WERI-Rb-1 (cell line): ENCODE data around the gene NADSYN1.

Experiments
- DNase-seq: peaks from one replicate; pipeline ENCODE4 v3.0.0-alpha.2; 2020
- H3K27ac ChIP-seq: fragments of 250-450 bp; sonication (Bioruptor Pico); 2 replicates; pipeline ENCODE4 v1.5.1; 2020; ENCODE audit warnings: mild to moderate bottlenecking, moderate library complexity
- H3K27me3 ChIP-seq: fragments of 250-450 bp; sonication (Bioruptor Pico); 2 replicates; pipeline ENCODE4 v1.5.1; 2021; ENCODE audit warnings: mild to moderate bottlenecking, low read depth, moderate library complexity; ENCODE audit not compliant: insufficient read depth, severe bottlenecking
- H3K36me3 ChIP-seq: fragments of 250-450 bp; sonication (Bioruptor Pico); 2 replicates; pipeline ENCODE4 v1.5.1; 2020; ENCODE audit warnings: mild to moderate bottlenecking, moderate library complexity
- H3K4me3 ChIP-seq: 2 replicates; pipeline ENCODE4 v1.5.1; 2011; ENCODE audit warnings: low read depth, mild to moderate bottlenecking, control low read depth, low read length
- H3K9me3 ChIP-seq: fragments of 250-450 bp; sonication (Bioruptor Pico); 2 replicates; pipeline ENCODE4 v1.5.1; 2021; ENCODE audit warnings: mild to moderate bottlenecking, moderate library complexity; ENCODE audit not compliant: severe bottlenecking
- CTCF ChIP-seq: IDR thresholded peaks from 2 replicates; pipeline ENCODE4 v1.5.1; 2011; ENCODE audit warnings: low read depth, mild to moderate bottlenecking, control low read depth, inconsistent platforms, low read length

NADSYN1 gene

DNA sequence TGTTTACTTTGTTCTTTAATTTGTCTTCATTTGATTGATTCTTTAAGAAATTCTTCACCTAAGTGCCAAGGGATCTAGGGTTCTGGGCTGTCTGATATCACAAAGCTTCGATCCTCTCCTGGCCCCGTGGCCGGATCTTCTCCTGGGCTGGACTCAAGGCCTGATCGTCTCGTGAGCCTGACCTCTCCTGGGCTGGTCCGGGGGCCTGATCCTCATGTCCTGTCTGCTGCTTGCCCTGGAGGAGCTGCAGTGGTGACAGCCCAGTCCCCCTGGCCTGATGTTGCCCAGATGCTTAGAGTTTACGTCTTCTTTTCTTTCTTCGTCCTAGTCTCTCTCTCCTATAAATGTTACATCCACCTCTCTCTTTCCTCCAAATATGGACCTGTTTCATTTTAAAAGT, 3.3 kb downstream of the NADSYN1 start:
- DNase-seq: no peak
- H3K4me3 ChIP-seq: no peak overlapping the region
- H3K27me3 ChIP-seq: no peaks in the 10 kb centered on the region
- no peaks in the 10 kb centered on the region for H3K9me3 ChIP-seq
- TF ChIP-seq CTCF: no peak
- H3K27ac ChIP-seq: no peak overlapping the region
- peaks cover 42% of the 10 kb centered on the region for H3K36me3 ChIP-seq

- no peaks in the 10 kb centered on the region for H3K9me3 ChIP-seq
- H3K4me3 ChIP-seq: no peak overlapping the region
- no peak for TF ChIP-seq CTCF
- no peaks in the 10 kb centered on the region for H3K27me3 ChIP-seq
- no peak for DNase-seq
- no peak overlapping the region for H3K27ac ChIP-seq
- peaks cover 42% of the 10 kb centered on the region for H3K36me3 ChIP-seq
Measured at GRCh38 chr11:71456831-71457230, 3.8 kb downstream of the NADSYN1 start.

DNA sequence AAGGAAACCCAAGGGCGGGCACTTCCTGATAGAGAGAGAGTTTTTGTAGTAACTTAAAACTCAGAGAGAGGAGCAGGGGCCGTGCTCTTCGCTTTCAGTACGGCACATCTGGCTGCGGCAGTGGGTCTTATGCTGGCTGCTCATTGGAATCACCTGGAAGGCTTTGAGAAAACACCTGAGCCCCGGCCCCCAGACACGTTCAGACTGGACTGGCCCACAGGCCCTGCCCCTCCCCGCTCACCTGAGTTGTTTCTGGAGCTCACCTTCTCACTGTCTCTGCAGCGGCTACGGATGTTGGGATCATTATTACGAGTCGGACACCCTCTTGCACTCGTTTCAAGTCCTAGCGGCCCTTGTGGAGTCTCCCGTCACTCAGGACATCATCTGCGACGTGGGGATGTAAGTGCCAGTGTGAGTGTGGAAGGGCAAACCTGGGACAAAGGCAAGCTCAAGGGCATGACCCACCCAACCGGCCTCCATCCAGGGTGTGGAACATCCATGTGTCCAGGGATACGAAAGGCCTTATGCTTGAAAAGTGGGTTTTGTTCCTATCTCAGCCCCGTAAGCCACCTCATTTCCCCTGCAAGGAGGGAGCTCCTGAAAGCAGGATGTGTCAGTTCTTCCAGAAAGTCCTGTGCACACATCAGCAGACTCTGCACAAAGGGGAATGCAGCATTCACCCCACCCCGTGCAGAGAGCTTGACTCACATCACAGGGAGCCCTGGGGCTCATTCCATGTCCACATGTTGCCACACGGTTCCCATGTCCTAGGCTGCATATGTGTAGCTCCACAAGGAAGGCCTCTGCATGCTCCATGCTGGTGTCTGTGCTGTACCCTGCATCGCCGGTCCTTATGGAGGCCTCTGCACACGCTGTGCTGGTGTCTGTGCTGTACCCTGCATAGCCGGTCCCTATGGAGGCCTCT, 5.4 kb downstream of the NADSYN1 start:
- Histone ChIP-seq H3K27me3 (no peaks in the 10 kb centered on the region), H3K4me3 (no peak overlapping the region), H3K36me3 (peaks cover 42% of the 10 kb centered on the region), H3K27ac (no peak overlapping the region), H3K9me3 (no peaks in the 10 kb centered on the region)
- DNase-seq: no peak
- TF ChIP-seq CTCF: no peak

- no peak for TF ChIP-seq CTCF
- H3K36me3 ChIP-seq: peaks cover 42% of the 10 kb centered on the region
- H3K27ac ChIP-seq: no peak overlapping the region
Measured at GRCh38 chr11:71459076-71459766, 6.2 kb downstream of the NADSYN1 start.

DNA sequence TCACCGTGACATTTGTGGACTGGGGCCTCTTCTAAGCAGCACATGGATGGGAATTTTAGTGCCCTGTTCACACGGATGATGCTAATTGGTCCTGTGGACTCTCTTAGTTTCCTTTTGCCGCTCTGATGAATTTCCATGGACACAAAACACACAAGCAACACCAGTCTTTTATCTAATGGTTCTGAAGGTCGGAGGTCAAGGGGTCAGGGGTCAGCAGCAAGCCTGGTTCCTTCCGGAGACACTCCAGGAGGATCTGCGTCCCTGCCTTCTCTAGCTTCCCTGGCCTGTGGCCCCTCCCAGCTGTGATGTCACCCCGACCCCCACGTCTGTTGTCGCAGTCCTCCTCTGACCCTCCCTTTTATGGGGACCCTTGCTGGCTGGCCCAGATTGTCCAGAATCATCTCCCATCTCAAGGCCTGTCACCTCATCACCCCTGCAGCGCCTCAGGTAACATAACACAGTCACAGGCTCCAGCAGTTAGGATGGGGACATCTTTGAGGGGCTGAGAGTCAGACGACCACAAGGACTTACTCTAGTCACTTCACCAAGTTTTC, 6.8 kb downstream of the NADSYN1 start:
- Histone ChIP-seq H3K27me3 (no peaks in the 10 kb centered on the region), H3K27ac (no peak overlapping the region), H3K9me3 (no peaks in the 10 kb centered on the region), H3K4me3 (no peak overlapping the region), H3K36me3 (peaks cover 42% of the 10 kb centered on the region)
- TF ChIP-seq CTCF: no peak
- DNase-seq: no peak

More at GRCh38 chr11:71459076-71459766, 6.2 kb downstream of the NADSYN1 start:
- Histone ChIP-seq H3K27me3 (no peaks in the 10 kb centered on the region), H3K4me3 (no peak overlapping the region), H3K9me3 (no peaks in the 10 kb centered on the region)
- DNase-seq: no peak
